NCI-H446 treated with DMSO at 0.1 percent for 48 hours (cell line): ENCODE measurements around the gene RAB3GAP1.
"Not testable (repeated sequence)": the region's sequence is repeated elsewhere in the genome, so short reads cannot be mapped to it uniquely, and the experiment has no call there.

ENCODE experiments used
- DNase-seq: peaks from one replicate; lab custom pipeline; 2025; lab: John Stamatoyannopoulos, UW

The RAB3GAP1 gene

GRCh38 chr2:135105513-135106316 is 53.6 kb downstream of the RAB3GAP1 start:
- not testable (repeated sequence) for DNase-seq

GRCh38 chr2:135113322-135113721 is 61.2 kb downstream of the RAB3GAP1 start:
- no peak for DNase-seq

- no peak for DNase-seq
Observed at GRCh38 chr2:135119582-135119981, 67.5 kb downstream of the RAB3GAP1 start.

GRCh38 chr2:135121016-135121657 is 69.0 kb downstream of the RAB3GAP1 start:
- no peak for DNase-seq

GRCh38 chr2:135121658-135122039 is 69.6 kb downstream of the RAB3GAP1 start:
- not testable (repeated sequence) for DNase-seq

- no peak for DNase-seq
Observed at GRCh38 chr2:135124924-135125886, 73.1 kb downstream of the RAB3GAP1 start.

GRCh38 chr2:135125940-135126339 is 73.8 kb downstream of the RAB3GAP1 start:
- DNase-seq: no peak

GRCh38 chr2:135130751-135131150 is 78.7 kb downstream of the RAB3GAP1 start:
- no peak for DNase-seq

- DNase-seq: no peak
Observed at GRCh38 chr2:135132314-135132713, 80.2 kb downstream of the RAB3GAP1 start.

- no peak for DNase-seq
Observed at GRCh38 chr2:135140606-135141005, 88.5 kb downstream of the RAB3GAP1 start.

GRCh38 chr2:135142323-135142722 is 90.2 kb downstream of the RAB3GAP1 start:
- DNase-seq: no peak

- DNase-seq: no peak
Observed at GRCh38 chr2:135144343-135144742, 92.3 kb downstream of the RAB3GAP1 start.

- no peak for DNase-seq
Observed at GRCh38 chr2:135149251-135149650, 97.2 kb downstream of the RAB3GAP1 start.

- DNase-seq: no peak
Observed at GRCh38 chr2:135150725-135151124, 98.6 kb downstream of the RAB3GAP1 start.

GRCh38 chr2:135151615-135152014 is 99.5 kb downstream of the RAB3GAP1 start:
- DNase-seq: no peak

GRCh38 chr2:135152361-135152760 is 100.3 kb downstream of the RAB3GAP1 start:
- DNase-seq: no peak

- DNase-seq: no peak
Observed at GRCh38 chr2:135154962-135155361, 102.9 kb downstream of the RAB3GAP1 start.

GRCh38 chr2:135157856-135158255 is 105.8 kb downstream of the RAB3GAP1 start:
- DNase-seq: no peak

- DNase-seq: no peak
Observed at GRCh38 chr2:135159191-135159590, 107.1 kb downstream of the RAB3GAP1 start.

- no peak for DNase-seq
Observed at GRCh38 chr2:135162377-135162776, 110.3 kb downstream of the RAB3GAP1 start.

GRCh38 chr2:135162786-135163185 is 110.7 kb downstream of the RAB3GAP1 start:
- no peak for DNase-seq

- no peak for DNase-seq
Observed at GRCh38 chr2:135163306-135163705, 111.2 kb downstream of the RAB3GAP1 start.
